Mesenchymal stem cell (in vitro differentiated cells and primary cell): ENCODE data around the gene TLR4.

Experiments
- DNase-seq: peaks from one replicate; pipeline ENCODE4 v3.0.0-alpha.2; 2013
- H2AFZ ChIP-seq: one replicate; pipeline ENCODE4 v1.6.1; 2013; ENCODE audit warnings: low read depth, mild to moderate bottlenecking, control low read depth, inconsistent platforms, low read length, moderate library complexity
- H2AK5ac ChIP-seq: 2 replicates; pipeline ENCODE4 v1.6.1; 2013; ENCODE audit warnings: low read length, moderate library complexity, mild to moderate bottlenecking, inconsistent platforms; ENCODE audit not compliant: severe bottlenecking
- H2BK120ac ChIP-seq: one replicate; pipeline ENCODE4 v1.6.1; 2013; ENCODE audit warnings: low read depth, mild to moderate bottlenecking, inconsistent platforms, low read length, moderate library complexity
- H2BK12ac ChIP-seq, 2 experiments: one replicate each; pipeline ENCODE4 v1.6.1; 2013; ENCODE audit warnings: inconsistent platforms in 2 of 2, low read length in 2 of 2, mild to moderate bottlenecking in 2 of 2, moderate library complexity in 2 of 2, control low read depth in 1 of 2
- H2BK15ac ChIP-seq: one replicate; pipeline ENCODE4 v1.6.1; 2013; ENCODE audit warnings: mild to moderate bottlenecking, low read depth, inconsistent platforms; ENCODE audit not compliant: poor library complexity, severe bottlenecking
- H2BK5ac ChIP-seq: 2 replicates; pipeline ENCODE4 v1.6.1; 2013; ENCODE audit warnings: low read depth, mild to moderate bottlenecking, low read length, control low read depth, inconsistent platforms; ENCODE audit not compliant: poor library complexity, severe bottlenecking
- H3K14ac ChIP-seq, 2 experiments: one replicate each; pipeline ENCODE4 v1.6.1; 2013; ENCODE audit warnings: inconsistent platforms in 2 of 2, low read length in 2 of 2, control low read depth in 1 of 2, mild to moderate bottlenecking in 1 of 2, moderate library complexity in 1 of 2
- H3K18ac ChIP-seq, 2 experiments: one replicate each; pipeline ENCODE4 v1.6.1; 2013; ENCODE audit warnings: inconsistent platforms in 2 of 2, low read length in 2 of 2, control low read depth in 1 of 2, low read depth in 1 of 2, mild to moderate bottlenecking in 1 of 2
- H3K23ac ChIP-seq, 2 experiments: one replicate each; pipeline ENCODE4 v1.6.1; 2013; ENCODE audit warnings: inconsistent platforms in 2 of 2, low read length in 2 of 2, mild to moderate bottlenecking in 2 of 2, moderate library complexity in 2 of 2, control low read depth in 1 of 2
- H3K27ac ChIP-seq: 2 replicates; pipeline ENCODE4 v1.5.1; 2013; ENCODE audit warnings: mild to moderate bottlenecking, moderate library complexity, low read length, control low read depth, inconsistent platforms; ENCODE audit not compliant: poor library complexity, severe bottlenecking
- H3K27me3 ChIP-seq, 2 experiments: 2 replicates each; pipeline versions ENCODE4 v1.6.1 to v1.7.0; 2013; ENCODE audit warnings: low read length in 2 of 2, mild to moderate bottlenecking in 2 of 2, moderate library complexity in 2 of 2, control low read depth in 1 of 2, inconsistent platforms in 1 of 2; ENCODE audit not compliant: control insufficient read depth in 1 of 2, insufficient read depth in 1 of 2
- H3K36me3 ChIP-seq, 2 experiments: 2 replicates each; pipeline versions ENCODE4 v1.6.1 to v1.7.0; 2013; ENCODE audit warnings: low read length in 2 of 2, control low read depth in 1 of 2, inconsistent platforms in 1 of 2, low read depth in 1 of 2, mild to moderate bottlenecking in 1 of 2; ENCODE audit not compliant: insufficient read depth in 2 of 2, control insufficient read depth in 1 of 2
- H3K4ac ChIP-seq, 2 experiments: one replicate each; pipeline ENCODE4 v1.6.1; 2013; ENCODE audit warnings: inconsistent platforms in 2 of 2, low read length in 2 of 2, mild to moderate bottlenecking in 2 of 2, moderate library complexity in 2 of 2, control low read depth in 1 of 2, low read depth in 1 of 2
- H3K4me1 ChIP-seq: 2 replicates; pipeline ENCODE4 v1.6.1; 2013; ENCODE audit warnings: low read depth, low read length, control low read depth; ENCODE audit not compliant: control insufficient read depth, insufficient read depth
- H3K4me2 ChIP-seq: 2 replicates; pipeline ENCODE4 v1.6.1; 2013; ENCODE audit warnings: low read length, mild to moderate bottlenecking, inconsistent platforms; ENCODE audit not compliant: poor library complexity, severe bottlenecking
- H3K4me3 ChIP-seq, 2 experiments: 2 replicates each; pipeline versions ENCODE4 v1.5.1 to v1.7.0; 2013; ENCODE audit warnings: low read length in 2 of 2, mild to moderate bottlenecking in 2 of 2, control low read depth in 1 of 2, low read depth in 1 of 2; ENCODE audit not compliant: insufficient read depth in 1 of 2
- H3K79me1 ChIP-seq: replicated peaks from 2 replicates; pipeline ENCODE4 v1.6.1; 2013; ENCODE audit warnings: mild to moderate bottlenecking, control low read depth, low read length, inconsistent platforms; ENCODE audit not compliant: poor library complexity, severe bottlenecking
- H3K9ac ChIP-seq: 2 replicates; pipeline ENCODE4 v1.7.0; 2013; ENCODE audit warnings: mild to moderate bottlenecking, low read length, moderate library complexity
- H3K9me3 ChIP-seq: 2 replicates; pipeline ENCODE4 v1.7.0; 2013; ENCODE audit warnings: mild to moderate bottlenecking, low read length; ENCODE audit not compliant: control insufficient read depth
- H4K8ac ChIP-seq: one replicate; pipeline ENCODE4 v1.6.1; 2013; ENCODE audit warnings: inconsistent platforms, mild to moderate bottlenecking, low read length, moderate library complexity
- H4K91ac ChIP-seq: one replicate; pipeline ENCODE4 v1.6.1; 2013; ENCODE audit warnings: mild to moderate bottlenecking, low read length, inconsistent platforms
- WGBS: methylation state at CpG from one replicate; pipeline ENCODE4 v1.1.7; 2013; ENCODE audit warnings: mixed read lengths; 5-methylcytosine and 5-hydroxymethylcytosine counted together

TLR4 gene

DNA sequence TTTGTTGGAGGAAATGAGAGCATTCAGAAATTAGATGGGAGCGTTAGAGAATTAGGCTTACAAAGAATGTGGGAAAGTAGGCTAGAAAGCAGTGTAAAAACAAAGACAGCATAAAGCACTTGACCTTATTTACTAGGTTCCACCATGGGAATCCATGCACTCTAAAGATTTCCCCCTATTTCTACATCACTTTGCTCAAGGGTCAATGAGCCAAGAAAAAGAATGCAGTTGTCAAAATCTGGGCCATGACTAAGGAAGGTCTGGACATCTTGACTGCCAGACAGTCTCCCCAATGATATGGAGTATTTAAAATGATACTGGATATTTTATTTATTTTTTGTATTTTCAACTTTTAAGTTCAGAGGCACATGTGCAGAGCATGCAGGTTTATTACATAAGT, 3.4 kb downstream of the TLR4 start:
- H2AFZ ChIP-seq = no peak overlapping the region
- H2AK5ac ChIP-seq = no peak overlapping the region
- H3K27me3 ChIP-seq = no peaks in the 10 kb centered on the region
- no peak overlapping the region for H3K27ac ChIP-seq
- H3K14ac ChIP-seq = no peak overlapping the region
- no peak overlapping the region for H4K91ac ChIP-seq
- H3K4ac ChIP-seq = no peak overlapping the region
- H2BK12ac ChIP-seq = no peak overlapping the region
- no peak overlapping the region for H4K8ac ChIP-seq
- peaks cover 9% of the 10 kb centered on the region for H3K79me1 ChIP-seq
- H3K23ac ChIP-seq = no peak overlapping the region
- peaks cover 0 to 40% of the 10 kb centered on the region in 2 experiments for H3K36me3 ChIP-seq
- no peak overlapping the region for H3K9ac ChIP-seq
- no peak overlapping the region for H2BK15ac ChIP-seq
- WGBS = no CpG with 5 or more reads among the region's 1 CpG
- H3K4me1 ChIP-seq = no peaks in the 10 kb centered on the region
- no peak overlapping the region for H2BK120ac ChIP-seq
- DNase-seq = peak; percentile 74
- H3K18ac ChIP-seq = no peak overlapping the region
- H2BK5ac ChIP-seq = no peak overlapping the region
- H3K4me2 ChIP-seq = no peak overlapping the region
- no peaks in the 10 kb centered on the region for H3K9me3 ChIP-seq
- H3K4me3 ChIP-seq = peak overlapping the region in 1 of 2 experiments; percentile 58

DNA sequence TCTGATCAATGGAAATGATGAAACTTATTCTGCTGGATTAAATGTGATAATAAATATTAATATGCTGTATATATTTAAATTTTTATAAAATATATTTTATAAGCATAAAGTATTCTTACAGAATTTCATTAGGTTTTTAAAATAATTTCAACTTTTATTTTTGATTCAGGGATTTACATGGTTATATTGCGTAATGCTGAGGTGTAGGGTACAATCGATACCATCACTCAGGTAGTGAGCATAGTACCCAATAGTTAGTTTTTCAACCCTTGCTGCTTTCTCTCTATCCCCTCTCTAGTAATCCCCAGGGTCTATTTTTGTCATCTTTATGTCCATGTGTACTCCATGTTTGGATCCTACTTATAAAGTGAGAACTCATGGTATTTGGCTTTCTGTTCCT, 5.7 kb downstream of the TLR4 start:
- DNase-seq = no peak
- no peak overlapping the region for H3K4me3 ChIP-seq
- H4K91ac ChIP-seq = no peak overlapping the region
- H3K14ac ChIP-seq = no peak overlapping the region
- no peak overlapping the region for H3K9ac ChIP-seq
- H2AFZ ChIP-seq = no peak overlapping the region
- peaks cover 3% of the 10 kb centered on the region for H3K4me1 ChIP-seq
- no peak overlapping the region for H3K18ac ChIP-seq
- peaks cover 18% of the 10 kb centered on the region for H3K79me1 ChIP-seq
- no peak overlapping the region for H2BK120ac ChIP-seq
- H3K4ac ChIP-seq = no peak overlapping the region
- 100% methylated on average over 2 of the region's 2 CpGs for WGBS
- no peak overlapping the region for H3K4me2 ChIP-seq
- no peak overlapping the region for H2AK5ac ChIP-seq
- no peak overlapping the region for H3K27ac ChIP-seq
- H3K23ac ChIP-seq = no peak overlapping the region
- H3K9me3 ChIP-seq = no peaks in the 10 kb centered on the region
- no peak overlapping the region for H2BK5ac ChIP-seq
- no peak overlapping the region for H2BK12ac ChIP-seq
- H4K8ac ChIP-seq = no peak overlapping the region
- peaks cover 5 to 63% of the 10 kb centered on the region in 2 experiments for H3K36me3 ChIP-seq
- no peaks in the 10 kb centered on the region for H3K27me3 ChIP-seq
- no peak overlapping the region for H2BK15ac ChIP-seq

DNA sequence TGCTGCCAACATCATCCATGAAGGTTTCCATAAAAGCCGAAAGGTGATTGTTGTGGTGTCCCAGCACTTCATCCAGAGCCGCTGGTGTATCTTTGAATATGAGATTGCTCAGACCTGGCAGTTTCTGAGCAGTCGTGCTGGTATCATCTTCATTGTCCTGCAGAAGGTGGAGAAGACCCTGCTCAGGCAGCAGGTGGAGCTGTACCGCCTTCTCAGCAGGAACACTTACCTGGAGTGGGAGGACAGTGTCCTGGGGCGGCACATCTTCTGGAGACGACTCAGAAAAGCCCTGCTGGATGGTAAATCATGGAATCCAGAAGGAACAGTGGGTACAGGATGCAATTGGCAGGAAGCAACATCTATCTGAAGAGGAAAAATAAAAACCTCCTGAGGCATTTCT, 10.1 kb downstream of the TLR4 start:
- H2BK120ac ChIP-seq = peak overlapping the region; percentile 30
- H3K9me3 ChIP-seq = no peaks in the 10 kb centered on the region
- no peak for DNase-seq
- H2AK5ac ChIP-seq = no peak overlapping the region
- H2BK5ac ChIP-seq = no peak overlapping the region
- no peak overlapping the region for H3K23ac ChIP-seq
- H3K27me3 ChIP-seq = no peaks in the 10 kb centered on the region
- H2BK15ac ChIP-seq = no peak overlapping the region
- H2AFZ ChIP-seq = no peak overlapping the region
- no peak overlapping the region for H3K4ac ChIP-seq
- no peak overlapping the region for H4K91ac ChIP-seq
- peaks cover 5 to 51% of the 10 kb centered on the region in 2 experiments for H3K36me3 ChIP-seq
- H3K4me3 ChIP-seq = no peak overlapping the region
- WGBS = 97% methylated on average over 6 of the region's 6 CpGs
- no peak overlapping the region for H3K18ac ChIP-seq
- H3K14ac ChIP-seq = no peak overlapping the region
- H3K27ac ChIP-seq = no peak overlapping the region
- H3K9ac ChIP-seq = no peak overlapping the region
- H3K4me1 ChIP-seq = peaks cover 3% of the 10 kb centered on the region
- peaks cover 18% of the 10 kb centered on the region for H3K79me1 ChIP-seq
- no peak overlapping the region for H4K8ac ChIP-seq
- peak overlapping the region; percentile 27 for H3K4me2 ChIP-seq
- H2BK12ac ChIP-seq = no peak overlapping the region

DNA sequence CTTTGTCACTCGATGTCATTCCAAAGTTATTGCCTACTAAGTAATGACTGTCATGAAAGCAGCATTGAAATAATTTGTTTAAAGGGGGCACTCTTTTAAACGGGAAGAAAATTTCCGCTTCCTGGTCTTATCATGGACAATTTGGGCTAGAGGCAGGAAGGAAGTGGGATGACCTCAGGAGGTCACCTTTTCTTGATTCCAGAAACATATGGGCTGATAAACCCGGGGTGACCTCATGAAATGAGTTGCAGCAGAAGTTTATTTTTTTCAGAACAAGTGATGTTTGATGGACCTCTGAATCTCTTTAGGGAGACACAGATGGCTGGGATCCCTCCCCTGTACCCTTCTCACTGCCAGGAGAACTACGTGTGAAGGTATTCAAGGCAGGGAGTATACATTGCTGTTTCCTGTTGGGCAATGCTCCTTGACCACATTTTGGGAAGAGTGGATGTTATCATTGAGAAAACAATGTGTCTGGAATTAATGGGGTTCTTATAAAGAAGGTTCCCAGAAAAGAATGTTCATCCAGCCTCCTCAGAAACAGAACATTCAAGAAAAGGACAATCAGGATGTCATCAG, 11.3 kb downstream of the TLR4 start:
- Histone ChIP-seq H4K91ac (no peak overlapping the region), H2AFZ (no peak overlapping the region), H3K18ac (no peak overlapping the region), H4K8ac (no peak overlapping the region), H3K23ac (no peak overlapping the region), H2AK5ac (no peak overlapping the region), H2BK120ac (no peak overlapping the region), H3K4me3 (no peak overlapping the region), H3K9ac (no peak overlapping the region), H2BK5ac (no peak overlapping the region), H3K79me1 (peaks cover 18% of the 10 kb centered on the region), H3K36me3 (peaks cover 5 to 45% of the 10 kb centered on the region in 2 experiments), H3K9me3 (no peaks in the 10 kb centered on the region), H3K14ac (no peak overlapping the region), H2BK12ac (no peak overlapping the region), H3K4me2 (no peak overlapping the region), H3K27ac (no peak overlapping the region), H3K4me1 (peaks cover 3% of the 10 kb centered on the region), H3K4ac (no peak overlapping the region), H2BK15ac (no peak overlapping the region), H3K27me3 (no peaks in the 10 kb centered on the region)
- DNase-seq = no peak
- WGBS = 60% methylated on average over 5 of the region's 5 CpGs
